RWPE2 (cell line): ENCODE results near the gene CDH12.

Experiments
- ATAC-seq: fragments of 200-7000 bp; cut with Tn5 transposase; 3 replicates; pipeline ENCODE4 v1.9.1; 2021; ENCODE audit warnings: low read depth
- DNase-seq: peaks from one replicate; pipeline ENCODE4 v3.0.0-alpha.2; 2020; ENCODE audit warnings: low spot score
- H3K27ac ChIP-seq: fragments of 450-650 bp; 2 replicates; pipeline ENCODE4 v1.5.1; 2017; ENCODE audit warnings: mild to moderate bottlenecking; ENCODE audit not compliant: poor library complexity, severe bottlenecking
- H3K27me3 ChIP-seq: fragments of 250-450 bp; sonication (Bioruptor Pico); 2 replicates; pipeline ENCODE4 v1.5.1; 2021; ENCODE audit warnings: mild to moderate bottlenecking, moderate library complexity; ENCODE audit not compliant: insufficient read depth, poor library complexity, severe bottlenecking
- H3K36me3 ChIP-seq: fragments of 250-450 bp; sonication (Bioruptor Pico); 2 replicates; pipeline ENCODE4 v1.5.1; 2020; ENCODE audit warnings: low read depth, mild to moderate bottlenecking, moderate library complexity
- H3K4me1 ChIP-seq: fragments of 250-450 bp; sonication (Bioruptor Pico); 2 replicates; pipeline ENCODE4 v1.5.1; 2021; ENCODE audit warnings: mild to moderate bottlenecking, moderate library complexity; ENCODE audit not compliant: insufficient read depth, poor library complexity, severe bottlenecking
- H3K4me3 ChIP-seq: fragments of 250-450 bp; sonication (Bioruptor Pico); 2 replicates; pipeline ENCODE4 v1.5.1; 2021; ENCODE audit warnings: mild to moderate bottlenecking, moderate library complexity; ENCODE audit not compliant: severe bottlenecking
- H3K9me3 ChIP-seq: fragments of 250-450 bp; sonication (Bioruptor Pico); 2 replicates; pipeline ENCODE4 v1.5.1; 2021; ENCODE audit warnings: mild to moderate bottlenecking, moderate library complexity; ENCODE audit not compliant: severe bottlenecking
- TF ChIP-seq, protein P1 (sequence below): fragments of 450-650 bp; IDR thresholded peaks from one replicate; pipeline ENCODE4 v1.5.1; 2017; ENCODE audit warnings: mild to moderate bottlenecking, moderate library complexity; ENCODE audit not compliant: poor library complexity, severe bottlenecking

The CDH12 gene

DNA sequence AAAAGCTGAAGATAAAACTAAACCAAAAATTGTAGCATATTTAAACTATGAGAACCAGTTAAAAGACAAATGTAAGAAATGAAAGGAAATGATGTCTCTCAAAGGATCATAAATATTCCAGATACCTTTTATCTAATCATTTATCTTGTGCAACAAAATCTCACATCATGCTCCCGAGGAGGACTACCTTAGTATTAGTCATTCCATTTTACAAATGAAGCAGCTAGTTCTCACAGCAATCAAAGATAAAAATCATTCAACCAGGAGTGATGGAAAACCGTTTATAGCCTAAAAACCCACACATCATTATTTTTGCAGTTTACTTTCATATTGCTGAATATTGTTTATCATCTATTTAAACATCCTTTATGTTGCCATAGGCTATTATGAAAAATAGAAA, 190.0 kb downstream of the CDH12 start:
- no peaks in the 10 kb centered on the region for H3K9me3 ChIP-seq
- DNase-seq (no peak), ATAC-seq (0 out of 3 replicates have a peak, but pooled peaks have one; percentile 27)
- TF ChIP-seq, protein P1, sequence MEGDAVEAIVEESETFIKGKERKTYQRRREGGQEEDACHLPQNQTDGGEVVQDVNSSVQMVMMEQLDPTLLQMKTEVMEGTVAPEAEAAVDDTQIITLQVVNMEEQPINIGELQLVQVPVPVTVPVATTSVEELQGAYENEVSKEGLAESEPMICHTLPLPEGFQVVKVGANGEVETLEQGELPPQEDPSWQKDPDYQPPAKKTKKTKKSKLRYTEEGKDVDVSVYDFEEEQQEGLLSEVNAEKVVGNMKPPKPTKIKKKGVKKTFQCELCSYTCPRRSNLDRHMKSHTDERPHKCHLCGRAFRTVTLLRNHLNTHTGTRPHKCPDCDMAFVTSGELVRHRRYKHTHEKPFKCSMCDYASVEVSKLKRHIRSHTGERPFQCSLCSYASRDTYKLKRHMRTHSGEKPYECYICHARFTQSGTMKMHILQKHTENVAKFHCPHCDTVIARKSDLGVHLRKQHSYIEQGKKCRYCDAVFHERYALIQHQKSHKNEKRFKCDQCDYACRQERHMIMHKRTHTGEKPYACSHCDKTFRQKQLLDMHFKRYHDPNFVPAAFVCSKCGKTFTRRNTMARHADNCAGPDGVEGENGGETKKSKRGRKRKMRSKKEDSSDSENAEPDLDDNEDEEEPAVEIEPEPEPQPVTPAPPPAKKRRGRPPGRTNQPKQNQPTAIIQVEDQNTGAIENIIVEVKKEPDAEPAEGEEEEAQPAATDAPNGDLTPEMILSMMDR = no peak
- no peak overlapping the region for H3K4me3 ChIP-seq
- H3K4me1 ChIP-seq = no peaks in the 10 kb centered on the region
- H3K27me3 ChIP-seq = no peaks in the 10 kb centered on the region
- H3K27ac ChIP-seq = no peak overlapping the region
- H3K36me3 ChIP-seq = no peaks in the 10 kb centered on the region

DNA sequence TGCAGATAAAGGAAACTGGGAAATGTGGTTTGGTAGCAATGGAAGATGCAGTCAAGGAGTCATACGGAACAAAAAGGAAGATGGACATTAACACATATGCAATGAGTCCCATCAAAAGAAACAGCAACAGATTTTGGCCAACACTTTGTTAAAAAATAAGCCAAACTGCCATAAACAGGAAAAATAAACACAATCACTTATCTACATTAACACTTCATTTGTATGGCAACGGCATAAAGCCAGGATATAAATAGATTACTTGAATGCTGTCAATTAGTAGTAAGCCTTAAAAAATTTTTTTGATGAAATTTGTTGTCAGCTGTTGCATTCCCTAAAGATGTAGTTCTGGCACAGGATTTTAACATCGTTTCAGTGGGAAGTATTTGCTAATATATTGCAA, 190.8 kb downstream of the CDH12 start:
- Histone ChIP-seq H3K9me3 (no peaks in the 10 kb centered on the region), H3K36me3 (no peaks in the 10 kb centered on the region), H3K27ac (no peak overlapping the region), H3K4me1 (no peaks in the 10 kb centered on the region), H3K27me3 (no peaks in the 10 kb centered on the region), H3K4me3 (no peak overlapping the region)
- ATAC-seq = no peak
- TF ChIP-seq, protein P1 = no peak
- DNase-seq = no peak

DNA sequence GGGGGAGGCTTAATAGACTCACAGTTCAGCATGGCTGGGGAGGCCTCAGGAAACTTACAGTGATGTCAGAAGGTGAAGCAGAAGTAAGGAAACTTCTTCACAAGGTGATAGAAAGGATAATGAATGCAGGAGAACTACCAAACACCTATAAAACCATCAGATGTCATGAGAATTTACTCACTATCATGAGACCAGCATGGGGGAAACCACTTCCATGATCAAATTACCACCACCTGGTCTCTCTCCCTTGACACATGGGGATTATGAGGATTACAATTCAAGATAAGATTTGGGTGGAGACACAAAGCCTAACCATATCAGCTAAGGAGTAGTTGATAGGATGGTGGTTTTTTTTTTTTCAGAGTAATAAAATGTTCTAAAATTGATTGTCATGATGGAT, 201.8 kb downstream of the CDH12 start:
- H3K9me3 ChIP-seq = no peaks in the 10 kb centered on the region
- H3K27ac ChIP-seq = no peak overlapping the region
- no peaks in the 10 kb centered on the region for H3K27me3 ChIP-seq
- DNase-seq (no peak), ATAC-seq (no peak)
- peaks cover 15% of the 10 kb centered on the region for H3K4me1 ChIP-seq
- no peak overlapping the region for H3K4me3 ChIP-seq
- H3K36me3 ChIP-seq = no peaks in the 10 kb centered on the region
- TF ChIP-seq, protein P1 = no peak

DNA sequence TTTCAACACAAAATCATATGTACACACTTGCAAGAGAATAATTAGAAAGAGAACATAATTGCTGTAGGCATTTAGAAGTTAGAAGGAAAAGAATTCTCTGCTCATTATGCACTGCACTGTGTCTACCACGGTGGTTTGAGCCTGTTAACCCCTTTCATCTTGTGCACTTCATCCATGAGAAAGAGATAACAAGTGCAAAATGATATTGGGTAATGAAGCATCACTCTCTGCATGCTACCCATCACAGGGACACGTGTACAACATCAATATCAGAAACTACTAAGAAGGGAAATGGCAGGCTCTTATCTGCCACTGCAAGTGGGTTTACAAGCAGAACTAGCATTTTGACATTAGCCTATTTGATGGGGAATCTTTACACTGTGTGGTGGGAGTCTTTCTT, 202.6 kb downstream of the CDH12 start:
- Histone ChIP-seq H3K4me1 (peaks cover 15% of the 10 kb centered on the region), H3K36me3 (no peaks in the 10 kb centered on the region), H3K9me3 (no peaks in the 10 kb centered on the region), H3K27ac (no peak overlapping the region), H3K27me3 (no peaks in the 10 kb centered on the region), H3K4me3 (no peak overlapping the region)
- DNase-seq = no peak
- ATAC-seq = no peak
- TF ChIP-seq, protein P1 = no peak

DNA sequence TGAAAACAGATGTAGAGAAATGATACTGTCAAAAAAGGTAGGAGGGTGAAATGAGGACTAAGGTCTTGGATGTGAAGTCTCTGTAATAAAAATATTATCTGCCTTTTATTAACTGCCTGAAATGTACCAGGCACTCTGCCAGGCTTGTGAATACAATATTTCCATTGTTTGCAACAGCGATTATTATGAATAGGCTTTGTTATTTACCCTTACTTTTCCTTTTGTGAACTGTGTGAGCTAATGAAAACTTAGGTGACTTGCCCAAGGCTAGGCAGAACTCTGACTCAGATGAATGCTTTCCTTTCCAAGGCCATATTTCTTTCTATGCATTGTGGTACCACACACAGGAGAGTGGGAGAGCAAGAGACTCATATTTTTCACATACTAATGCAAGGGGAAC, 204.1 kb downstream of the CDH12 start:
- peak overlapping the region; percentile 19 for H3K27ac ChIP-seq
- H3K27me3 ChIP-seq = no peaks in the 10 kb centered on the region
- no peaks in the 10 kb centered on the region for H3K36me3 ChIP-seq
- H3K4me1 ChIP-seq = peaks cover 15% of the 10 kb centered on the region
- H3K9me3 ChIP-seq = no peaks in the 10 kb centered on the region
- TF ChIP-seq, protein P1 = no peak
- no peak overlapping the region for H3K4me3 ChIP-seq
- DNase-seq = peak; percentile 54
- peak; percentile 99 for ATAC-seq
